ENCODE measurements around the gene HMGCS1.

- no peak for TF ChIP-seq CTCF (IDR thresholded peaks at IDR 0.05)
- no peak for TF ChIP-seq POLR2A (IDR thresholded peaks at IDR 0.05)
Measured at GRCh38 chr5:43314724-43315123, 1.5 kb upstream of the HMGCS1 start.

All from adrenal gland (tissue), 5 donors.